ENCODE results near the gene ZSWIM1. TPM values are rescaled to one million over a fixed set of nuclear protein-coding genes. Genes with fewer than 3 reads are reported as not detected.
A peak's percentile ranks its signal among the peaks of the same experiment; 100 is the strongest.

Gene ZSWIM1
- total and polyA plus RNA-seq, 2 of the 13 experiments (the other 11 are each of a cell fraction or from before 2014, with no cell fraction given): 9.5 to 11.7 TPM

- TF ChIP-seq ZNF609 (CRISPR knock-in tag; IDR thresholded peaks at IDR 0.05; ENCODE audit: borderline replicate concordance) (no peak), ERF (CRISPR knock-in tag; IDR thresholded peaks at IDR 0.05) (peak; percentile 88; the same call in 1 of the 2 replicates), MEIS2 (CRISPR knock-in tag; IDR thresholded peaks at IDR 0.05) (peak; percentile 72), ZNF576 (CRISPR knock-in tag; IDR thresholded peaks at IDR 0.05) (peak; percentile 56; the same call in 1 of the 2 replicates), MED13 (CRISPR knock-in tag; IDR thresholded peaks at IDR 0.05) (peak; percentile 5; the same call in 1 of the 2 replicates), SAFB2 (CRISPR knock-in tag; IDR thresholded peaks at IDR 0.05; ENCODE audit: borderline replicate concordance, low read depth) (no peak), KAT8 (CRISPR knock-in tag; IDR thresholded peaks at IDR 0.05) (peak; percentile 77), IKZF5 (CRISPR knock-in tag; IDR thresholded peaks at IDR 0.05) (peak; percentile 67; the same call in 1 of the 2 replicates), ZNF660 (CRISPR knock-in tag; IDR thresholded peaks at IDR 0.05; ENCODE audit: borderline replicate concordance, low read depth) (no peak), ZNF230 (CRISPR knock-in tag; IDR thresholded peaks at IDR 0.05) (peak; percentile 5; the same call in 1 of the 2 replicates), HMGA1 (CRISPR knock-in tag; conservative IDR thresholded peaks at IDR 0.05) (no peak), ESRRA (CRISPR knock-in tag; IDR thresholded peaks at IDR 0.05; ENCODE audit: low read depth) (peak; percentile 33; the same call in 1 of the 2 replicates), SIN3A (IDR thresholded peaks at IDR 0.05; ENCODE audit: borderline replicate concordance, low read depth, low read length) (0 out of 2 replicates have a peak, but pooled peaks have one; percentile 36), LBX2 (CRISPR knock-in tag; IDR thresholded peaks at IDR 0.05; ENCODE audit: borderline replicate concordance) (no peak; the same call in 1 of the 2 replicates), PHF20 (CRISPR knock-in tag; IDR thresholded peaks at IDR 0.05) (no peak)
These were observed 9.3 kb downstream of the ZSWIM1 start (continued) for GRCh38 chr20:45890077-45890984.
